Neural crest cell (in vitro differentiated cells): ENCODE measurements around the gene MYL5. TPM values are rescaled to one million over a fixed set of nuclear protein-coding genes. Genes with fewer than 3 reads are reported as not detected.

Experiments used
- DNase-seq: peaks from one replicate; pipeline ENCODE4 v3.0.0; 2021; ENCODE audit warnings: low read depth, mixed read lengths, low spot score
- H3K27ac Mint-ChIP-seq: one replicate; pipeline ENCODE4 v1.8.0; 2021; ENCODE audit warnings: mild to moderate bottlenecking, mixed read lengths; ENCODE audit not compliant: unreplicated experiment
- H3K27me3 Mint-ChIP-seq: 2 replicates; pipeline ENCODE4 v1.8.0; 2021; ENCODE audit warnings: low read depth, mild to moderate bottlenecking, mixed read lengths
- H3K36me3 Mint-ChIP-seq: 2 replicates; pipeline ENCODE4 v1.8.0; 2021; ENCODE audit warnings: low read depth, mild to moderate bottlenecking, mixed read lengths
- H3K4me1 Mint-ChIP-seq: 2 replicates; pipeline ENCODE4 v1.8.0; 2021; ENCODE audit warnings: mixed read lengths
- H3K4me3 Mint-ChIP-seq: one replicate; pipeline ENCODE4 v1.8.0; 2021; ENCODE audit warnings: mild to moderate bottlenecking, mixed read lengths
- H3K9me3 Mint-ChIP-seq: 2 replicates; pipeline ENCODE4 v1.8.0; 2021; ENCODE audit warnings: mixed read lengths
- total RNA-seq: library from RNA; stranded (reverse); gene quantifications from 2 replicates; pipeline ENCODE4 v1.2.1, GENCODE V29; 2021
- TF ChIP-seq, protein P1 (sequence below): fragments of 200-600 bp; sonication (generic); conservative IDR thresholded peaks from 2 replicates; pipeline ENCODE4 v1.5.0; 2021; ENCODE audit warnings: antibody characterized with exemption, mild to moderate bottlenecking

MYL5 gene
- total RNA-seq, 1 donor from 2014 or later, result 10.8 TPM

DNA sequence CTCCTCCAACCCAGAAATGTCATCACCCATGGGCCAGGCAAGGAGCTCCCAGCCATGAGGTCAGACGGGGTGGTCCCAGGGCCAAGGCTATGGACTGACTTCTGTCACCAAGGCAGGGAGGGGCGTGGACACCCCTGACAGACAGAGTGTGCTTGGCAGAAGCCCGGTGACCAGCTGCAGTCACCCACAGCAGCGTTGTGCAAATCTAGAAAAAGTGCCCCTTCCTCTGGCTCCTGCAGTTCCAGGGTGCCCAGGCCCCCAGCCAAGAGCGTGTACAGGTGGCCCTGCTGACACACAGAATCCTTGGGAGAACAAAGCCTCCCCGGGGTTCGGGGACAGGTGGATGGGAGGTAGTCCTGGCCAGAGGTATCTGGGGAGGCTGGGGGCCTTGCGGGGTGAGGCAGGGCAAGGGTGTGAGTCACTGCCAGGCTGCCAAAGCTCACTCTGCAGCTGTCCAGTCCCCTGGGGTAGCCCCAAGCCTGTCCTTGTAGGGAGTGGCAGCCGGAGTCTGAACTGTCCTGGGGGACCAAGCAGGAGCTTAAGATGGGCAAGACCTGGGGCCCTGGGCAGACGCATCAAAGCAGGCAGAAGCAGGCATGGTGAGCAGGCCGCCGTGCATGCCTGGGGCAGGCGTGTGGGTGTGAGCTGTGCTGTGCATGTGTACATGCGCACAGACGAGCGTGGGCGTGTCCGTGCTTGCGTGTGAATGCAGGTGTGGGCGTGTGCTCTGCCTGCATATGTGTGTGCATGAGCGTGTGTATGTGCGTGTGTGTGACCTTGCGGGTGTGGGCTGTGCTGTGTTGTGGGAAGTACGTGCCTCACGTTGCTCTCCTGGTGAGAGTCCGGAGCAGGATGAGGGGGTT lies 3.3 kb downstream of the MYL5 start:
- H3K27ac Mint-ChIP-seq, result no peak overlapping the region
- H3K9me3 Mint-ChIP-seq, result no peaks in the 10 kb centered on the region
- peaks cover 3% of the 10 kb centered on the region for H3K36me3 Mint-ChIP-seq
- TF ChIP-seq, protein P1, sequence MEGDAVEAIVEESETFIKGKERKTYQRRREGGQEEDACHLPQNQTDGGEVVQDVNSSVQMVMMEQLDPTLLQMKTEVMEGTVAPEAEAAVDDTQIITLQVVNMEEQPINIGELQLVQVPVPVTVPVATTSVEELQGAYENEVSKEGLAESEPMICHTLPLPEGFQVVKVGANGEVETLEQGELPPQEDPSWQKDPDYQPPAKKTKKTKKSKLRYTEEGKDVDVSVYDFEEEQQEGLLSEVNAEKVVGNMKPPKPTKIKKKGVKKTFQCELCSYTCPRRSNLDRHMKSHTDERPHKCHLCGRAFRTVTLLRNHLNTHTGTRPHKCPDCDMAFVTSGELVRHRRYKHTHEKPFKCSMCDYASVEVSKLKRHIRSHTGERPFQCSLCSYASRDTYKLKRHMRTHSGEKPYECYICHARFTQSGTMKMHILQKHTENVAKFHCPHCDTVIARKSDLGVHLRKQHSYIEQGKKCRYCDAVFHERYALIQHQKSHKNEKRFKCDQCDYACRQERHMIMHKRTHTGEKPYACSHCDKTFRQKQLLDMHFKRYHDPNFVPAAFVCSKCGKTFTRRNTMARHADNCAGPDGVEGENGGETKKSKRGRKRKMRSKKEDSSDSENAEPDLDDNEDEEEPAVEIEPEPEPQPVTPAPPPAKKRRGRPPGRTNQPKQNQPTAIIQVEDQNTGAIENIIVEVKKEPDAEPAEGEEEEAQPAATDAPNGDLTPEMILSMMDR, result no peak
- DNase-seq, result no peak
- H3K4me3 Mint-ChIP-seq, result peak overlapping the region; percentile 80
- H3K27me3 Mint-ChIP-seq, result no peaks in the 10 kb centered on the region
- H3K4me1 Mint-ChIP-seq, result peaks cover 7% of the 10 kb centered on the region

DNA sequence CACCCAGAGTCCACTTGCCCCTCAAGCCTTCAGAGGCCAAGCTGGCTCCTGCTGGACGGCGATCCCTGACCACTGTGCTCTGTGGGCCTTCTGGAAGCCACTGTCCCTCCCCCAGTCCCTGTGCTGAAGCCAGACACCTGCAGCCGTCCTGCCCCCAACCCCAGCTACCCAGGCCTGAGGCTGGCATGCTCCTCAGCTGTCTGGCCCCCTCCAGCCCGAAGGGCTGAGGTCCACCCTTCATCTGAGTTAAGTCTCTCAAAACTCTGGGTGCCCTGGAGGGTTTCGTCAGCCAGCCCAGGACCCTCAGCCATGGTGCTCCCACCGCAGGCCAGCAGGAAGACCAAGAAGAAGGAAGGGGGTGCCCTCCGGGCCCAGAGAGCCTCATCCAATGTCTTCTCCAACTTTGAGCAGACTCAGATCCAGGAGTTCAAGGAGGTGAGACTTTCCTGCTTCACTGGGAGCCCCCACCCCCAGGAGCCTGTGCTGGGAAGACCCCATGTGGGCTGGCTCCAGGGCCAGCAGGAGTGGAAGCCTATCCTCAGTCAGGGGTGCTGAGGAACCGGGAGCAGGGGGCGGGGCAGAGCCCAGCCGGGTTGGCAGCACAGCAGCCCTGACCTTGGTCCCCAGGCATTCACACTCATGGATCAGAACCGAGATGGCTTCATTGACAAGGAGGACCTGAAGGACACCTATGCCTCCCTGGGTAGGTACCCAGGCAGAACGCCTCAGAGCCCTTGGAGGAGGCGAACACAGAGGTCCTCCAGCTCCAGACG lies 4.2 kb downstream of the MYL5 start:
- TF ChIP-seq, protein P1, result no peak
- Mint-ChIP-seq H3K9me3 (no peaks in the 10 kb centered on the region), H3K27ac (no peak overlapping the region), H3K36me3 (no peaks in the 10 kb centered on the region), H3K4me3 (no peak overlapping the region), H3K4me1 (peaks cover under 1% of the 10 kb centered on the region), H3K27me3 (no peaks in the 10 kb centered on the region)
- DNase-seq, result no peak

DNA sequence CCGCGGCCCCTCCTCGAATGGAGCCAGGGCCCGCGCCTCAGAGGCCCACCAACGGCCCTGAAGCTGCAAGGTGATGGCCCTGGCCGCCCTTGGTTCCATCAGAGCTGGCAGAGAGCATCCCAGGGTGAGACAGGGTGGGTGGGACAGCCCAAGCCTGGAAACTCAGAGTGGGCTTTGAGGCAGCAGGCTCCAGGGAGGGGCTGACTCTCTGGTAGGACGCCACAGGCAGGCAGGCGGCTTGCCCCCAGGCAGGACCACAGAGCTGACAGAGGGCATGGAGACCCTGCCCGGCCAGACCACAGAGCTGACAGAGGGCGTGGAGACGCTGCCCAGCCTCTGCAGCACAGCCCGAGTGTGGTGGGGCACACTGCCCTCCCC lies 4.8 kb downstream of the MYL5 start:
- Mint-ChIP-seq H3K36me3 (no peaks in the 10 kb centered on the region), H3K27me3 (no peaks in the 10 kb centered on the region), H3K4me3 (no peak overlapping the region), H3K4me1 (no peaks in the 10 kb centered on the region), H3K27ac (no peak overlapping the region), H3K9me3 (no peaks in the 10 kb centered on the region)
- no peak for DNase-seq
- TF ChIP-seq, protein P1, result no peak

DNA sequence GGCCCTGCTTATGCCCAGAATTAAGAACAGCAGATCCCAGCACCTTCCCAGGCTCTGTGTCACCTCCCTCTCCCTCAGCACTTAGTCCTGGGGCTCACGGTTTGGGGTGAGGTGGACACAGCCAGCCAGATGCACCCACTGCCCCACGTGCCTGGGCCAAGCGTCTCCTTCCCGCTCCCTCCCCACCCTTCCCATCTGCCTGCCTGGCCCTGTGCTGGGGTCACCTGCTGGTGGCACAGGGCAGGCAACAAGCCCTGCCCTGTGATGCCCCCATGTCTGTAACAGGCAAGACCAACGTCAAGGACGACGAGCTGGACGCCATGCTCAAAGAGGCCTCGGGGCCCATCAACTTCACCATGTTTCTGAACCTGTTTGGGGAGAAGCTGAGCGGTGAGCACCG lies 5.3 kb downstream of the MYL5 start:
- Mint-ChIP-seq H3K9me3 (no peaks in the 10 kb centered on the region), H3K27ac (no peak overlapping the region), H3K4me1 (no peaks in the 10 kb centered on the region), H3K4me3 (peak overlapping the region; percentile 44), H3K36me3 (no peaks in the 10 kb centered on the region), H3K27me3 (no peaks in the 10 kb centered on the region)
- TF ChIP-seq, protein P1, result no peak
- DNase-seq, result no peak

DNA sequence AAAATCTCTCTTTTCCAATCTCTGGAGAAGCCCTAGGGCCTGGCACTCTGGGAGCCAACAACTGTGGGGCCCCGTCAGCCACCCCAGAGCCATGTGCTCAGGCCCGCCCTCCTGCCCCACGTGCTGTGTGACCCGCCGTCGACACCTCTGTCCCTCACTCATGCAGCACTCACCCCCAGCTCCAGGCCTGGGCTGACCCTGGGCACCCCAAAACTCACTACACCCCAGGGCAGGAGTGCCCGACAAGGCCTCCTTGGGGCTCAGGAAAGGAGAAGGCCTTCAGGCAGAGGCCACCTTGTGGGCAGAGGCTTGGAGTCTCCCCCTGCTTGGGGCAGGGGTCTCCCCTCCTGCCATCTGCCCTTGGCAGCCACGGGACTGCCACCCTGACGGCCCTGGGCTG lies 5.7 kb downstream of the MYL5 start:
- H3K27ac Mint-ChIP-seq, result no peak overlapping the region
- no peak for DNase-seq

More for the DNA sequence above, 5.7 kb downstream of the MYL5 start:
- H3K36me3 Mint-ChIP-seq, result no peaks in the 10 kb centered on the region
- peaks cover 2% of the 10 kb centered on the region for H3K4me1 Mint-ChIP-seq
- no peaks in the 10 kb centered on the region for H3K9me3 Mint-ChIP-seq
- no peaks in the 10 kb centered on the region for H3K27me3 Mint-ChIP-seq
- TF ChIP-seq, protein P1, result no peak
- H3K4me3 Mint-ChIP-seq, result peak overlapping the region; percentile 67
